Panc1 (cell line): ENCODE results near the gene OR10A4.

Source experiments
- POLR2AphosphoS5 ChIP-seq: IDR thresholded peaks from 2 replicates; pipeline ENCODE4 v1.6.1; 2012; ENCODE audit warnings: mild to moderate bottlenecking, low read depth, low read length, moderate library complexity
- REST ChIP-seq, 2 experiments: IDR thresholded peaks; 2 replicates each; pipeline ENCODE4 v1.6.1; 2011 to 2012; ENCODE audit warnings: low read depth in 2 of 2, control low read depth in 1 of 2, low read length in 1 of 2, mild to moderate bottlenecking in 1 of 2, moderate library complexity in 1 of 2; ENCODE audit not compliant: insufficient read depth in 1 of 2
- TF ChIP-seq, protein P1 (sequence below): fragments of 450-650 bp; IDR thresholded peaks from 2 replicates; pipeline ENCODE4 v1.5.1; 2017; ENCODE audit warnings: mild to moderate bottlenecking

DNA sequence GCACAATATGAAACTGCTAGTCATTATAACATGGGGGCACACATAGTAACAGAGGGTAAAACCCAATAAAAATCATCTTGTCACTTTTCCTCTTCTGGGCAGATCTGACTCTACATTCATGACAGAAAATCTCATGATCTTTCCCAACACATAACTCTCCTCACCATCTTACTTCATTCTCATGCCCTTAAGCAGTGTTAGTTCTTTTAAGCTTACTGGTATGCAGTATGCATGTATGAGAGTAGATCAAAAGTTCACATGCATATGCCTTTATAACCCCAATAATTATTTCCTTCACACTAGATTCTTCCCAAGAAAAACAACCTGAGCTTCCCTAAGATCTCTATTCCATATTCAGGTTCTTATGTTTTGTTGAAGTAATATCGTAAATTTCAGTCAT is 5.1 kb upstream of the OR10A4 start:
- no peak for TF ChIP-seq REST (IDR thresholded peaks at IDR 0.05; ENCODE audit: insufficient read depth in 1 of 2, low read depth in 2 of 2, low read length in 1 of 2)
- no peak for TF ChIP-seq POLR2AphosphoS5
- TF ChIP-seq, protein P1, sequence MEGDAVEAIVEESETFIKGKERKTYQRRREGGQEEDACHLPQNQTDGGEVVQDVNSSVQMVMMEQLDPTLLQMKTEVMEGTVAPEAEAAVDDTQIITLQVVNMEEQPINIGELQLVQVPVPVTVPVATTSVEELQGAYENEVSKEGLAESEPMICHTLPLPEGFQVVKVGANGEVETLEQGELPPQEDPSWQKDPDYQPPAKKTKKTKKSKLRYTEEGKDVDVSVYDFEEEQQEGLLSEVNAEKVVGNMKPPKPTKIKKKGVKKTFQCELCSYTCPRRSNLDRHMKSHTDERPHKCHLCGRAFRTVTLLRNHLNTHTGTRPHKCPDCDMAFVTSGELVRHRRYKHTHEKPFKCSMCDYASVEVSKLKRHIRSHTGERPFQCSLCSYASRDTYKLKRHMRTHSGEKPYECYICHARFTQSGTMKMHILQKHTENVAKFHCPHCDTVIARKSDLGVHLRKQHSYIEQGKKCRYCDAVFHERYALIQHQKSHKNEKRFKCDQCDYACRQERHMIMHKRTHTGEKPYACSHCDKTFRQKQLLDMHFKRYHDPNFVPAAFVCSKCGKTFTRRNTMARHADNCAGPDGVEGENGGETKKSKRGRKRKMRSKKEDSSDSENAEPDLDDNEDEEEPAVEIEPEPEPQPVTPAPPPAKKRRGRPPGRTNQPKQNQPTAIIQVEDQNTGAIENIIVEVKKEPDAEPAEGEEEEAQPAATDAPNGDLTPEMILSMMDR: no peak
